Activated T-cell treated with anti-CD3 and anti-CD28 coated beads, Interleukin-2, amount 50 U/mL, for 24 hours (primary cell): ENCODE results near the gene HTR3D.
"Not testable (repeated sequence)": the region's sequence is repeated elsewhere in the genome, so short reads cannot be mapped to it uniquely, and the experiment has no call there.

Experiments used
- DNase-seq: peaks from one replicate; pipeline ENCODE4 v3.0.0-alpha.2; 2020
- H3K27ac Mint-ChIP-seq: 2 replicates; pipeline ENCODE4 v1.8.0; 2020; ENCODE audit warnings: mild to moderate bottlenecking, mixed read lengths
- H3K27me3 Mint-ChIP-seq: 2 replicates; pipeline ENCODE4 v1.8.0; 2020; ENCODE audit warnings: mixed read lengths
- H3K36me3 Mint-ChIP-seq: 2 replicates; pipeline ENCODE4 v1.8.0; 2020; ENCODE audit warnings: low read depth, mixed read lengths
- H3K4me1 Mint-ChIP-seq: 2 replicates; pipeline ENCODE4 v1.8.0; 2020; ENCODE audit warnings: low read depth, mixed read lengths
- H3K4me3 Mint-ChIP-seq: 2 replicates; pipeline ENCODE4 v1.8.0; 2020; ENCODE audit warnings: mild to moderate bottlenecking, moderate library complexity, mixed read lengths
- H3K9me3 Mint-ChIP-seq: 2 replicates; pipeline ENCODE4 v1.8.0; 2020; ENCODE audit warnings: mixed read lengths

The HTR3D gene

DNA sequence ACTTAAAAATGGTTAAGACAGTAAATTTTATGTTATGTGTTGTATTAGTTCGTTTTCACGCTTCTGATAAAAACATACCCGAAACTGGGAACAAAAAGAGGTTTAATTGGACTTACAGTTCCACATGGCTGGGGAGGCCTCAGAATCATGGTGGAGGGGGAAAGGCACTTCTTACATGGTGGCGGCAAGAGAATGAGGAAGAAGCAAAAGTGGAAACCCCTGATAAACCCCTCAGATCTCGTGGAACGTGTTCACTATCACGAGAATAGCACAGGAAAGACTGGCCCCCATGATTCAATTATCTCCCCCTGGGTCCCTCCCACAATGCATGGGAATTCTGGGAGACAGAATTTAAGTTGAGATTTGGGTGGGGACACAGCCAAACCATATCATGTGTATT lies 39.6 kb downstream of the HTR3D start:
- not testable (repeated sequence) for H3K27ac Mint-ChIP-seq, H3K9me3 Mint-ChIP-seq, DNase-seq, H3K4me1 Mint-ChIP-seq, H3K4me3 Mint-ChIP-seq, H3K36me3 Mint-ChIP-seq
- peaks cover 14% of the 10 kb centered on the region for H3K27me3 Mint-ChIP-seq

DNA sequence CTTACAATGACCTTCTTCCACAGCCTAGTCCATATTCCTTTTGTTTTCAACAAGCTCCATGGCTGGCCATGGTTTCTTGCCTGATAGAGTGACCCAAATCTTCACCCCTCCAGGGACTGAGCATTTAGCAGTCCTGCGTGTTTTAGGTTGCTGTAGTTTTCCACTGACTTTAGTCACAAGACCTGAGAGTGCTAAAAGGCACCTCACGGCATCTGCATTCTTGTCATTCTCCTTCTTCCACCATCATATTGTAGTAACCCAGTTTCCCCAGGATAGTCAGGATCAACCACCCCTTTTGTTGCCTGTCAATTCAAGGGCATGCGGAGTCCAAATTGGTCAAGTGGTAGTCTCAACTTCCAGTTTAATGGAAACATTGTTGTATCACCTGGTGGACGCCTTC lies 42.1 kb downstream of the HTR3D start:
- peaks cover 14% of the 10 kb centered on the region for H3K27me3 Mint-ChIP-seq
- H3K27ac Mint-ChIP-seq: no peak overlapping the region
- H3K36me3 Mint-ChIP-seq: no peaks in the 10 kb centered on the region
- DNase-seq: no peak
- no peak overlapping the region for H3K4me3 Mint-ChIP-seq
- no peaks in the 10 kb centered on the region for H3K4me1 Mint-ChIP-seq
- H3K9me3 Mint-ChIP-seq: peaks cover 9% of the 10 kb centered on the region

DNA sequence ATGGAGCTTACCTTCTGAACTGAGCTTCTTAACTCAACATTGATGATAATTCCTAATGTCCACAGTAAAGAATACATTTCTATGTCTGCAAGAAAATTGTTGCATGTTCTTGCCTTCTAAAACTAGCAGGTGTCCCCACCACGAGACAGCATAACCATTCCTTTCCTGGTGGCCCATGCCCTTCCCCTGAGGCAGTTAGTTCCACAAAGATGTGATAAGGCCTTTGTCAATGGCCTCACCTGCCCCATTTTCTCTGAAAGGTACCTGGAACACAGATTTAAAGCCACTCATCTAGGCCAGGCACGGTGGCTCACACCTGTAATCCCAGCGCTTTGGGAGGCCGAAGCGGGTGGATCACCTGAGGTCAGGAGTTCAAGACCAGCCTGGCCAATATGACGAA lies 44.4 kb downstream of the HTR3D start:
- Mint-ChIP-seq H3K4me1 (no peaks in the 10 kb centered on the region), H3K27ac (no peak overlapping the region)

DNA sequence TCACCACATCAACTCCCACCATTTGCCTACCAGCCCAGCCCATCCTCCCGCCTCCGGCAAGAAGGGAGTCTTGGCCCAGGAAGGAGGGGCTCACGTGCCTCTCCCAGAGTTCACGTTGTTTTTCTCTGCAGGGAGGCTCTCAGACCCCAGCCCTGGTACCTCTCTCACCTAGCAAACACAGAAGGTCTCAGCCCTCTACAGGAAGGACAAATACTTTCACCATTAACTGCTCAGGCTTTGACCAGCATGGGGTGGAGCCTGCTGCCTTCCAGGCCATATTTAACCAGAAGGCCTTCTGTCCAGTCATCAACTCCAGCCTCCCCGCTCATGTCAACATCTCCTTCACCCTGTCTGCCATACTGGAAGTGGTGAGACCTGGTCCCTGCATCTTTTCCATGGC lies 46.3 kb downstream of the HTR3D start:
- Mint-ChIP-seq H3K4me3 (no peak overlapping the region), H3K27me3 (peaks cover 4% of the 10 kb centered on the region), H3K4me1 (no peaks in the 10 kb centered on the region), H3K27ac (no peak overlapping the region), H3K36me3 (no peaks in the 10 kb centered on the region), H3K9me3 (no peaks in the 10 kb centered on the region)
- no peak for DNase-seq

More for the DNA sequence above, 44.4 kb downstream of the HTR3D start:
- Mint-ChIP-seq H3K9me3 (peaks cover 3% of the 10 kb centered on the region), H3K27me3 (peaks cover 7% of the 10 kb centered on the region), H3K4me3 (no peak overlapping the region), H3K36me3 (no peaks in the 10 kb centered on the region)
- no peak for DNase-seq

DNA sequence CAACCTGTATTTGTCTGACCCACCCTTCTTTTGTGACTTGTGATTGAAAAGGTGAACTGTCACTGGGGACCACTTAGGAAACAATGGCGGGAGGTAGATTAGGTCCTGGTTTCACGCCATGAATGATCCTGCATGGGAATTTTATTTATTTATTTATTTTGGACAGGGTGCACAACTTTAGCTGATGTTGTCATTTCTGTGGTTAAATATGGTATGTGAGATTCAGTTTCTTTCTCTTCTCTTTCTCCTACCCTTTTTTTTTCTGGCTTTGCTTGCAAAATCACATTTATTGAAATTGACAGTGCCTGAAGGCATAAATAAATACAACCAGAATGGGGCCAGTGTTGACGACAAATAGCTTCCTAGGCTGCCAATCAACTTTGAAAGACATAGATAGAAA lies 47.3 kb downstream of the HTR3D start:
- Mint-ChIP-seq H3K4me1 (no peaks in the 10 kb centered on the region), H3K9me3 (no peaks in the 10 kb centered on the region), H3K4me3 (no peak overlapping the region), H3K36me3 (no peaks in the 10 kb centered on the region), H3K27me3 (no peaks in the 10 kb centered on the region), H3K27ac (no peak overlapping the region)
- no peak for DNase-seq

DNA sequence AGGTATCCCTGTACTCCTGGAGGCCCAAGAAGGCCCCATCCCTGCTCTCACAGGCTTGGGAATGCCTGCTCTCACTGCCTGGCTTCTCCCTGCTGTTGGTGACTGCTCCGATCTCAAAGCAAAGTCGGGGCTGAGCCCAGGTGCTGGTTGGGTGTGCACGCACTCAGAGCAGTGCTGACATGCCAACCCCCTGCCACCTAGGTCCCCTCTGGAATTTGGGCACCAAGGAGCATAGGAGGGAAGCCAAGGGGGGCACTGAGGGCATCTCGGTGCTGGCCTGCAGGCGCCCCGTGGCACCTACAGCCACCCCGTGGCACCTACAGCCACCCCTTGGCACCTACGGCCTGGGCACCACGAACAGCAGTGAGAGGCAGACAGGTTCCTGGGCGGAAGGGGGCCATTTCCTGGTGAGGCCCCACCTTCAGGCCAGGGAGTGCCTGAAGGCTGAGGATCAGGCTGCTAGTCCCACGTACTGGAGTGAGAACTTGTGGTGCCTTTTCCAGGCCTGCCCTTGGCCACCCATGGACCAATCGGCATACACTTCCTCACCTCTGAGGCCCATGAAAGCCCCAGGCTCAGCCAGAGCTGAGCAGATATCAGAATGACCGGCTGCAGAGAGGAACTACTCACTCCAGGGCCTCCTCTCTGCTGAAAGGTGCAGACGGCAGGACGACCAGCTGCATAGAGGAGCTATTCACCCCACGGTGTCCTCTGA lies 49.7 kb downstream of the HTR3D start:
- Mint-ChIP-seq H3K4me1 (peaks cover 12% of the 10 kb centered on the region), H3K27me3 (no peaks in the 10 kb centered on the region), H3K27ac (no peak overlapping the region), H3K9me3 (peaks cover 12% of the 10 kb centered on the region), H3K36me3 (no peaks in the 10 kb centered on the region), H3K4me3 (no peak overlapping the region)
- DNase-seq: no peak

DNA sequence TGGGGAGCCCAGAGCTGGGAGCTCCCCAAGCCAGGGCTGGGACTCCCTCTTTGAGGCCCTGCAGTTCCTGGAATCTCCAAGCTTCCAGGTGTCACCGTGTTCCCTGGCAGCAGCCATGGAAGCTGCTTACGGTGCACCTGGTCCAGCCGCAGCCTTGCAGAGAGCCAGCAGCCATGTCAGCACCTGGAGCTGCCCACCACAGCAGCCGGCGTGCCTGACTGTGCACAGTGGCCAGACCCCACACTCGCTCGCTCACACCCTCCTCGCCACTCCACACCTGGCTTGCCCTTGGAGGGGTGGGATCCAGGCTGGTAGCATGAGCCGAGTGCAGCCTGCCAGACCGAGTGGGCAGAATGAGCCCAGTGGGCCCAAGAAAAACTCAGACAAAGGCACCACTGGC lies 50.5 kb downstream of the HTR3D start:
- no peak for DNase-seq

DNA sequence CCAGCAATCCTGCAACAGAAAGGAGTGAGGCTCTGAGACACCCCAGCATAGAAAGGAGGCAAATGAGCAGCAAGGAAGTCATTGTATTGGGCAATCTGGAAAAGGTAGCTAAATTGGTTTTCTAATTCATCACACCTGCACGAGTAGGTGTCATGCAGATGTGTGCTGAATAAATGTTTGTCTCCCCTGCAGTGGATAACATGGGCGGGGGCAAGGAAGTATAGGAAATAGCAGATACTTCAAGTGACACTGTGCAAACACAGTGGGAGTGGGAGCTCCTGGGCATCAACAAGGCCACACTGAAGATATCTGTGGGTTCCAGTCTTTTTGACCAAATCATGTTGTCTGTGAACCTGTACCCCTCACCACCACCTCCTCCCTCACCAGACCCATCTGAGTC lies 50.9 kb downstream of the HTR3D start:
- H3K4me3 Mint-ChIP-seq: no peak overlapping the region
- no peaks in the 10 kb centered on the region for H3K27me3 Mint-ChIP-seq
- peaks cover 15% of the 10 kb centered on the region for H3K9me3 Mint-ChIP-seq
- H3K27ac Mint-ChIP-seq: no peak overlapping the region
- peaks cover 12% of the 10 kb centered on the region for H3K4me1 Mint-ChIP-seq
- DNase-seq: no peak
- H3K36me3 Mint-ChIP-seq: no peaks in the 10 kb centered on the region

More for the DNA sequence above, 50.5 kb downstream of the HTR3D start:
- Mint-ChIP-seq H3K27me3 (no peaks in the 10 kb centered on the region), H3K4me3 (no peak overlapping the region), H3K27ac (no peak overlapping the region), H3K9me3 (peaks cover 15% of the 10 kb centered on the region), H3K36me3 (no peaks in the 10 kb centered on the region), H3K4me1 (peaks cover 12% of the 10 kb centered on the region)

DNA sequence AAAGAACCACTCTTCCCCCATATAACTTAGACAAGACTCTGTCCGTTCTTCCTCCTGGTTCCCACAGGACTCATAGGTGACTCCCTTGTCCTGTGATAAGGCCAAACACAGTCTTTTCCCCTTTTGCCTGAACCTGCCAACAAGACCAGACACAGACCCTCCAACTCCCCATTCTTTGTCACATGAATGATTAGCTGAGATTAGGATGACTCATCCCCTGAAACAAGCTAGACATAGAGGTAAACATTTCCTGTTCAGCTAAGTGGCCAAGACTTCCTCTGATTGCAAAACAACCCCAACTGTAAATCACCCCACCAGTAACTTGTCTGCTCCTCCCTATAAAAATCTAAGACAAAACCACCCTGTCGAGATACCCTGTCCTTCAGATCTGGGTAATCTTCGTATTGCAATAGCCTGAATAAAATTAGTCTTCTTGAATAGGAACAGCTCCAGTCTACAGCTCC lies 53.9 kb downstream of the HTR3D start:
- H3K36me3 Mint-ChIP-seq: no peaks in the 10 kb centered on the region
- H3K4me1 Mint-ChIP-seq: peaks cover 12% of the 10 kb centered on the region
- H3K27me3 Mint-ChIP-seq: no peaks in the 10 kb centered on the region
- H3K4me3 Mint-ChIP-seq: no peak overlapping the region
- no peak overlapping the region for H3K27ac Mint-ChIP-seq
- DNase-seq: no peak
- H3K9me3 Mint-ChIP-seq: peaks cover 15% of the 10 kb centered on the region
